ENCODE measurements around the gene ATP10B.

Gene ATP10B

DNA sequence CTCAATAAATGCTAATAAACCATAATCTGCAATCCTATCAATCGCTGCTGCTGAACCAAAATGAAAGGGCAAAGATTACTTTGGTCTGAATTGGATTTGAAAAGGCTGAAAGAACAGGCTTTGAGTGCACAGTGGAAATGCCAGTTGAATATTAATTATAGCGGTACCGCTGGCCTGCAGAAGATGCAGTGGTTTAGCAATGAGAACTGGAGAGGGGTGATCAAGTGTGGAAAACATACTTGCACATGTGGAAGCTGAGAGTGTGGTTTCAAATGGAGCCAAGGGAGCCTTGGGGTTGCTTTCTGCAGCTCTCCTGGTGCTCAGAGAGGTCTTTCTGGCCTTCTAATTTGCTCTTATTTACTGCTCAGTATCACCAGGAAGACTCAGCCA lies 296.4 kb downstream of the ATP10B start:
- WGBS, 2 donors (ENCODE audit: extremely low coverage in 2 of 2, insufficient read length in 2 of 2, insufficient replicate concordance in 1 of 2), result no CpG with 5 or more reads among the region's 3 CpGs
- Histone ChIP-seq H2BK12ac (ENCODE audit: low read length) (no peak overlapping the region), H3K27ac (replicated peaks; ENCODE audit: low read length) (no peak overlapping the region), H4K8ac (ENCODE audit: low read depth, low read length) (no peak overlapping the region), H3K9ac (ENCODE audit: low read depth, low read length, poor library complexity) (no peak overlapping the region), H3K36me3 (replicated peaks in 1 of 2; ENCODE audit: control insufficient read depth in 2 of 2, insufficient read depth in 2 of 2, low read length in 2 of 2) (no peaks in the 10 kb centered on the region), H3K4me2 (ENCODE audit: insufficient read depth, low read length, poor library complexity, severe bottlenecking) (no peak overlapping the region), H3K4me3 (ENCODE audit: low read length in 2 of 2) (no peak overlapping the region), H3K18ac (ENCODE audit: low read length) (no peak overlapping the region), H2BK120ac (ENCODE audit: low read depth, low read length) (no peak overlapping the region), H2BK15ac (ENCODE audit: low read length) (no peak overlapping the region), H2AFZ (ENCODE audit: low read length) (no peak overlapping the region), H2AK5ac (ENCODE audit: low read depth, low read length) (no peak overlapping the region), H3K27me3 (ENCODE audit: control insufficient read depth in 3 of 3, insufficient read depth in 3 of 3, low read depth in 1 of 3, low read length in 3 of 3) (no peaks in the 10 kb centered on the region), H4K91ac (ENCODE audit: low read depth, low read length, poor library complexity) (no peak overlapping the region), H3K9me3 (replicated peaks in 1 of 2; ENCODE audit: control insufficient read depth in 2 of 2, insufficient read depth in 1 of 2, low read depth in 1 of 2, low read length in 2 of 2) (no peaks in the 10 kb centered on the region), H3K79me1 (ENCODE audit: low read depth, low read length) (no peaks in the 10 kb centered on the region), H3K23ac (ENCODE audit: low read depth, low read length, poor library complexity) (no peak overlapping the region), H3K14ac (ENCODE audit: low read length) (no peak overlapping the region), H3K4me1 (ENCODE audit: control insufficient read depth in 2 of 2, insufficient read depth in 1 of 2, low read depth in 1 of 2, low read length in 2 of 2) (peaks cover 0 to 2% of the 10 kb centered on the region in 2 donors), H3K4ac (ENCODE audit: low read length) (no peak overlapping the region), H2BK5ac (ENCODE audit: low read length) (no peak overlapping the region)
- DNase-seq (ENCODE audit: low spot score), result no peak

DNA sequence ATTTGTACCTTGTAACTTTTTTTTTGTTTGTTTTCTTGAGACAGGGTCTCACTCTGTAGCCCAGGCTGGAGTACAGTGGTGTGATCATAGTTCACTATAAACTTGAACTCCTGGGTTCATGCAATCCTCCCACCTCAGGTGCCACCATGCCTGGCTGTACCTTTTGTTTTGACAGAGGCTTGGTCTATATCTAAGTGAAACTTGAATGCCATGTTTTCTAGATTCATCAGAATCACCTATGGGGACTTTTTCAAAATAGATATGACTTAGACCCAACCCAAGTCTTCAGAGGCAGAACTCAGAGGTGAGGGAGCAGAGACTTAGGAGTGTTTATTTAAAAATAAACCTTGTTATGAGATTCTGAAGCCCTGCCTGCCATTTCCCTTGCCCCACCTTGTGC lies 301.9 kb downstream of the ATP10B start:
- no peak overlapping the region for H3K18ac ChIP-seq (ENCODE audit: low read length)
- no peak overlapping the region for H2BK15ac ChIP-seq (ENCODE audit: low read length)
- H2BK120ac ChIP-seq (ENCODE audit: low read depth, low read length), result no peak overlapping the region
- no peak for DNase-seq (ENCODE audit: low spot score)
- no peak overlapping the region for H3K14ac ChIP-seq (ENCODE audit: low read length)
- no peaks in the 10 kb centered on the region for H3K27me3 ChIP-seq (ENCODE audit: control insufficient read depth in 3 of 3, insufficient read depth in 3 of 3, low read depth in 1 of 3, low read length in 3 of 3)
- H3K79me1 ChIP-seq (ENCODE audit: low read depth, low read length), result no peaks in the 10 kb centered on the region
- H3K4me1 ChIP-seq (ENCODE audit: control insufficient read depth in 2 of 2, insufficient read depth in 1 of 2, low read depth in 1 of 2, low read length in 2 of 2), result no peaks in the 10 kb centered on the region
- H3K9ac ChIP-seq (ENCODE audit: low read depth, low read length, poor library complexity), result no peak overlapping the region
- H3K4me2 ChIP-seq (ENCODE audit: insufficient read depth, low read length, poor library complexity, severe bottlenecking), result no peak overlapping the region
- H2AFZ ChIP-seq (ENCODE audit: low read length), result no peak overlapping the region
- H2BK12ac ChIP-seq (ENCODE audit: low read length), result no peak overlapping the region
- no peak overlapping the region for H3K23ac ChIP-seq (ENCODE audit: low read depth, low read length, poor library complexity)
- no peak overlapping the region for H4K8ac ChIP-seq (ENCODE audit: low read depth, low read length)
- no peak overlapping the region for H2BK5ac ChIP-seq (ENCODE audit: low read length)
- no peak overlapping the region for H3K27ac ChIP-seq (replicated peaks; ENCODE audit: low read length)
- no peak overlapping the region for H2AK5ac ChIP-seq (ENCODE audit: low read depth, low read length)
- no peak overlapping the region for H3K4me3 ChIP-seq (ENCODE audit: low read length in 2 of 2)
- H3K36me3 ChIP-seq (replicated peaks in 1 of 2; ENCODE audit: control insufficient read depth in 2 of 2, insufficient read depth in 2 of 2, low read length in 2 of 2), result no peaks in the 10 kb centered on the region
- no peak overlapping the region for H4K91ac ChIP-seq (ENCODE audit: low read depth, low read length, poor library complexity)
- H3K4ac ChIP-seq (ENCODE audit: low read length), result no peak overlapping the region
- H3K9me3 ChIP-seq (replicated peaks in 1 of 2; ENCODE audit: control insufficient read depth in 2 of 2, insufficient read depth in 1 of 2, low read depth in 1 of 2, low read length in 2 of 2), result no peaks in the 10 kb centered on the region

DNA sequence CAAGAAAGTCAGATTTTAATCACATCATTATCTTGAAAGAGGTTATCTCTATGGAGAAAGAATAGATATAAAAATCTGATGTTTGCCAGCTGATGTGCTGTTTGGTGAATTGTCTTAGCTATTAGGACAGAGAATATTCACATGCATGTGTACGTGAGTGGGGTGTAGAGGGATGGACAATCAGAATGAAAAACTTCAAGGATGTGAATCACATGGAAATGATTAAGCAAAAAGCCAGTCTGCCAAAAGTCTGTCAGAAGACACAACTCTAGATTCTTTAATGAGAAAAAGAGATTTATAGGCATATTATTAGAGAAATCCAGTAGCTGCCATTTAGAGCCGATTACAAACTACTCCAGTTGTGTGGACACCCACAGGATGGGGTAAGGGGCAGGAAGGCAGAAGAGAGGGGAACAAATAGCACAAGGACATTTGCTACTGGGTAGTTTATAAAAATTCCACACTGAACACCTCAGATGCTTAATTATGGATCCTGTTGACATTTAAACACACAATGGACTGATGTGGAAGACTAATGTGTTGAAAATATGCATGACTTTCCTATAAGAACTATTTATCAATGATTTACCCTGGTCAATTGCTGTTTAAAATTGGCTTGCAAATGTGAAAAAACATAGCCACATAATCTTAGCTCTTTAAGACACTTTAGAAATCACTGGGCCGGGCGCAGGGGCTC lies 302.9 kb downstream of the ATP10B start:
- Histone ChIP-seq H3K4me2 (ENCODE audit: insufficient read depth, low read length, poor library complexity, severe bottlenecking) (no peak overlapping the region), H3K79me1 (ENCODE audit: low read depth, low read length) (no peaks in the 10 kb centered on the region), H3K27ac (replicated peaks; ENCODE audit: low read length) (no peak overlapping the region), H2BK15ac (ENCODE audit: low read length) (no peak overlapping the region), H4K8ac (ENCODE audit: low read depth, low read length) (no peak overlapping the region), H3K9ac (ENCODE audit: low read depth, low read length, poor library complexity) (no peak overlapping the region), H2AFZ (ENCODE audit: low read length) (no peak overlapping the region), H3K18ac (ENCODE audit: low read length) (no peak overlapping the region), H3K4me3 (ENCODE audit: low read length in 2 of 2) (no peak overlapping the region), H3K36me3 (replicated peaks in 1 of 2; ENCODE audit: control insufficient read depth in 2 of 2, insufficient read depth in 2 of 2, low read length in 2 of 2) (no peaks in the 10 kb centered on the region), H2BK5ac (ENCODE audit: low read length) (no peak overlapping the region), H3K4ac (ENCODE audit: low read length) (no peak overlapping the region), H2BK12ac (ENCODE audit: low read length) (no peak overlapping the region), H3K27me3 (ENCODE audit: control insufficient read depth in 3 of 3, insufficient read depth in 3 of 3, low read depth in 1 of 3, low read length in 3 of 3) (no peaks in the 10 kb centered on the region), H3K14ac (ENCODE audit: low read length) (no peak overlapping the region), H3K23ac (ENCODE audit: low read depth, low read length, poor library complexity) (no peak overlapping the region), H3K9me3 (replicated peaks in 1 of 2; ENCODE audit: control insufficient read depth in 2 of 2, insufficient read depth in 1 of 2, low read depth in 1 of 2, low read length in 2 of 2) (no peaks in the 10 kb centered on the region), H2AK5ac (ENCODE audit: low read depth, low read length) (no peak overlapping the region), H4K91ac (ENCODE audit: low read depth, low read length, poor library complexity) (no peak overlapping the region), H3K4me1 (ENCODE audit: control insufficient read depth in 2 of 2, insufficient read depth in 1 of 2, low read depth in 1 of 2, low read length in 2 of 2) (no peaks in the 10 kb centered on the region), H2BK120ac (ENCODE audit: low read depth, low read length) (no peak overlapping the region)
- DNase-seq (ENCODE audit: low spot score), result no peak
- no CpG with 5 or more reads among the region's 4 CpGs for WGBS, 2 donors (ENCODE audit: extremely low coverage in 2 of 2, insufficient read length in 2 of 2, insufficient replicate concordance in 1 of 2)

DNA sequence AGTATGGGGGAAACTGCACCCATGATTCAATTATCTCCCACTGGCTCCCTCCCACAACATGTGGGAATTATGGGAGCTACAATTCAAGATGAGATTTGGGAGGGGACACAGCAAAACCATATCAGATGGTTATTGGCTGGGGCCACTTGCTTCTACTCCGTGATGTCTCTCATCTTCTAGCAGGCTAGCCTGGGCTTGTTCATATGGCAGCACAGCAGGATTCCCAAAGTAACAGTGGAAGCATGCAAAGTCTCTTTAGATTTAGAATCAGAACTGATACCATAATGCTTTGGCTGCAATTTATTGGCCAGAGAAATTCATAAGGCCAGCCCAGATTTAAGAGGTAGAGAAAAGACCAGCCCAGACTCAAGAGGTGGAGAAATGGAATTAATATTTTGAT lies 304.1 kb downstream of the ATP10B start:
- H3K79me1 ChIP-seq (ENCODE audit: low read depth, low read length), result no peaks in the 10 kb centered on the region
- no peak overlapping the region for H3K27ac ChIP-seq (replicated peaks; ENCODE audit: low read length)
- no peak overlapping the region for H2AK5ac ChIP-seq (ENCODE audit: low read depth, low read length)
- no peak for DNase-seq (ENCODE audit: low spot score)
- H3K9ac ChIP-seq (ENCODE audit: low read depth, low read length, poor library complexity), result no peak overlapping the region
- no peak overlapping the region for H2AFZ ChIP-seq (ENCODE audit: low read length)
- no peaks in the 10 kb centered on the region for H3K36me3 ChIP-seq (replicated peaks in 1 of 2; ENCODE audit: control insufficient read depth in 2 of 2, insufficient read depth in 2 of 2, low read length in 2 of 2)
- no peak overlapping the region for H2BK5ac ChIP-seq (ENCODE audit: low read length)
- no peaks in the 10 kb centered on the region for H3K4me1 ChIP-seq (ENCODE audit: control insufficient read depth in 2 of 2, insufficient read depth in 1 of 2, low read depth in 1 of 2, low read length in 2 of 2)
- no peaks in the 10 kb centered on the region for H3K27me3 ChIP-seq (ENCODE audit: control insufficient read depth in 3 of 3, insufficient read depth in 3 of 3, low read depth in 1 of 3, low read length in 3 of 3)
- H3K23ac ChIP-seq (ENCODE audit: low read depth, low read length, poor library complexity), result no peak overlapping the region
- H4K91ac ChIP-seq (ENCODE audit: low read depth, low read length, poor library complexity), result no peak overlapping the region
- H3K4me3 ChIP-seq (ENCODE audit: low read length in 2 of 2), result no peak overlapping the region
- H2BK12ac ChIP-seq (ENCODE audit: low read length), result no peak overlapping the region
- no CpG with 5 or more reads among the region's 1 CpG for WGBS, 2 donors (ENCODE audit: extremely low coverage in 2 of 2, insufficient read length in 2 of 2, insufficient replicate concordance in 1 of 2)
- no peak overlapping the region for H3K4ac ChIP-seq (ENCODE audit: low read length)
- no peak overlapping the region for H3K14ac ChIP-seq (ENCODE audit: low read length)
- H3K18ac ChIP-seq (ENCODE audit: low read length), result no peak overlapping the region
- no peaks in the 10 kb centered on the region for H3K9me3 ChIP-seq (replicated peaks in 1 of 2; ENCODE audit: control insufficient read depth in 2 of 2, insufficient read depth in 1 of 2, low read depth in 1 of 2, low read length in 2 of 2)
- no peak overlapping the region for H3K4me2 ChIP-seq (ENCODE audit: insufficient read depth, low read length, poor library complexity, severe bottlenecking)
- no peak overlapping the region for H2BK120ac ChIP-seq (ENCODE audit: low read depth, low read length)
- no peak overlapping the region for H4K8ac ChIP-seq (ENCODE audit: low read depth, low read length)
- H2BK15ac ChIP-seq (ENCODE audit: low read length), result no peak overlapping the region
